BE2C (cell line): ENCODE data around the gene ARHGEF11.

Source experiments
- DNase-seq: peaks from one replicate; pipeline ENCODE4 v3.0.0-alpha.2; 2020
- H3K27me3 ChIP-seq: fragments of 250-450 bp; sonication (Bioruptor Pico); 2 replicates; pipeline ENCODE4 v1.5.1; 2020; ENCODE audit warnings: mild to moderate bottlenecking
- H3K36me3 ChIP-seq: fragments of 250-450 bp; sonication (Bioruptor Pico); 2 replicates; pipeline ENCODE4 v1.5.1; 2020; ENCODE audit warnings: mild to moderate bottlenecking
- H3K4me1 ChIP-seq: fragments of 250-450 bp; sonication (Bioruptor Pico); 2 replicates; pipeline ENCODE4 v1.5.1; 2020
- H3K4me3 ChIP-seq: 2 replicates; pipeline ENCODE4 v1.5.1; 2011; ENCODE audit warnings: low read depth, low read length
- H3K9me3 ChIP-seq: fragments of 250-450 bp; sonication (Bioruptor Pico); 2 replicates; pipeline ENCODE4 v1.5.1; 2020
- CTCF ChIP-seq: IDR thresholded peaks from 2 replicates; pipeline ENCODE4 v1.5.1; 2012; ENCODE audit warnings: mild to moderate bottlenecking, low read depth, low read length

Gene ARHGEF11

GRCh38 chr1:156925154-156926010, 120.2 kb downstream of the ARHGEF11 start:
- no peaks in the 10 kb centered on the region for H3K36me3 ChIP-seq
- TF ChIP-seq CTCF, result no peak
- no peak for DNase-seq
- no peak overlapping the region for H3K4me3 ChIP-seq
- peaks cover 2% of the 10 kb centered on the region; the same call in 1 of the 2 replicates for H3K27me3 ChIP-seq
- no peaks in the 10 kb centered on the region; the same call in 1 of the 2 replicates for H3K4me1 ChIP-seq
- H3K9me3 ChIP-seq, result no peaks in the 10 kb centered on the region

GRCh38 chr1:156924478-156925153, 120.9 kb downstream of the ARHGEF11 start:
- no peaks in the 10 kb centered on the region for H3K36me3 ChIP-seq
- H3K4me1 ChIP-seq, result peaks cover 6% of the 10 kb centered on the region
- no peak for DNase-seq
- no peak overlapping the region for H3K4me3 ChIP-seq
- no peaks in the 10 kb centered on the region for H3K9me3 ChIP-seq
- H3K27me3 ChIP-seq, result peaks cover 2% of the 10 kb centered on the region; the same call in 1 of the 2 replicates
- no peak for TF ChIP-seq CTCF

GRCh38 chr1:156923670-156924477, 121.7 kb downstream of the ARHGEF11 start:
- Histone ChIP-seq H3K27me3 (peaks cover under 1% of the 10 kb centered on the region; the same call in 1 of the 2 replicates), H3K4me3 (no peak overlapping the region), H3K9me3 (no peaks in the 10 kb centered on the region), H3K36me3 (no peaks in the 10 kb centered on the region), H3K4me1 (peaks cover 6% of the 10 kb centered on the region)
- no peak for TF ChIP-seq CTCF
- DNase-seq, result no peak

GRCh38 chr1:156922986-156923669, 122.4 kb downstream of the ARHGEF11 start:
- no peaks in the 10 kb centered on the region for H3K9me3 ChIP-seq
- no peaks in the 10 kb centered on the region for H3K36me3 ChIP-seq
- no peak overlapping the region for H3K4me3 ChIP-seq
- H3K27me3 ChIP-seq, result no peaks in the 10 kb centered on the region
- TF ChIP-seq CTCF, result no peak
- H3K4me1 ChIP-seq, result peaks cover 6% of the 10 kb centered on the region
- no peak for DNase-seq

GRCh38 chr1:156921053-156921529, 124.5 kb downstream of the ARHGEF11 start:
- H3K27me3 ChIP-seq, result no peaks in the 10 kb centered on the region

More at GRCh38 chr1:156921053-156921529, 124.5 kb downstream of the ARHGEF11 start:
- peaks cover 6% of the 10 kb centered on the region for H3K4me1 ChIP-seq
- no peak overlapping the region for H3K4me3 ChIP-seq
- no peaks in the 10 kb centered on the region for H3K36me3 ChIP-seq
- DNase-seq, result no peak
- H3K9me3 ChIP-seq, result no peaks in the 10 kb centered on the region
- no peak for TF ChIP-seq CTCF
